Testis (tissue), 2 donors: Measurements from ENCODE around the gene POLD4.

Source experiments
- POLR2A ChIP-seq: fragments of 450-650 bp; IDR thresholded peaks from one replicate; pipeline ENCODE4 v1.6.1; 2017; ENCODE audit warnings: antibody characterized with exemption, mild to moderate bottlenecking, moderate library complexity
- TF ChIP-seq, protein P1 (sequence below), 3 experiments: fragments of 450-650 bp in 2 of 3; fragments of 200-600 bp in 1 of 3; sonication (generic) in 1 of 3; IDR thresholded peaks; one replicate each; pipeline ENCODE4 v1.5.1; 2016 to 2019; ENCODE audit warnings: antibody characterized with exemption in 3 of 3, mild to moderate bottlenecking in 2 of 3, moderate library complexity in 1 of 3

DNA sequence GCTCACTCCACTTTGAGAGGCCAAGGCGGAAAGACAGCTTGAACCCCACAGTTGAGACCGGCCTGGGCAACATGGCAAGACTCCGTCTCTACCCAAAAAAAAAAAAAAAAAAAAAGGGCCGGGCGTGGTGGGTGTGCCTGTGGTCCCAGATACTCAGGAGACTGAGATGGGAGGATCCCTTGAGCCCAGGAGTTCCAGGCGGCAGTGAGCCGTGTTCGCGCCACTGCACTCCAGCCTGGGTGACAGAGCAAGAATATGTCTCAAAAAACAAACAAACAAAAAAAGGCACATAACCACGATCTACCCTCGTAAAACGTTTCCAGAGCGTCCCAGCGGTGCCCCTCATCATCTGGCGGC, 37.6 kb upstream of the POLD4 start:
- TF ChIP-seq, protein P1, sequence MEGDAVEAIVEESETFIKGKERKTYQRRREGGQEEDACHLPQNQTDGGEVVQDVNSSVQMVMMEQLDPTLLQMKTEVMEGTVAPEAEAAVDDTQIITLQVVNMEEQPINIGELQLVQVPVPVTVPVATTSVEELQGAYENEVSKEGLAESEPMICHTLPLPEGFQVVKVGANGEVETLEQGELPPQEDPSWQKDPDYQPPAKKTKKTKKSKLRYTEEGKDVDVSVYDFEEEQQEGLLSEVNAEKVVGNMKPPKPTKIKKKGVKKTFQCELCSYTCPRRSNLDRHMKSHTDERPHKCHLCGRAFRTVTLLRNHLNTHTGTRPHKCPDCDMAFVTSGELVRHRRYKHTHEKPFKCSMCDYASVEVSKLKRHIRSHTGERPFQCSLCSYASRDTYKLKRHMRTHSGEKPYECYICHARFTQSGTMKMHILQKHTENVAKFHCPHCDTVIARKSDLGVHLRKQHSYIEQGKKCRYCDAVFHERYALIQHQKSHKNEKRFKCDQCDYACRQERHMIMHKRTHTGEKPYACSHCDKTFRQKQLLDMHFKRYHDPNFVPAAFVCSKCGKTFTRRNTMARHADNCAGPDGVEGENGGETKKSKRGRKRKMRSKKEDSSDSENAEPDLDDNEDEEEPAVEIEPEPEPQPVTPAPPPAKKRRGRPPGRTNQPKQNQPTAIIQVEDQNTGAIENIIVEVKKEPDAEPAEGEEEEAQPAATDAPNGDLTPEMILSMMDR (IDR thresholded peaks at IDR 0.05): no peak
- TF ChIP-seq POLR2A: no peak
